Testis (tissue), 2 donors: Measurements from ENCODE around the gene NINL.
"Not testable (repeated sequence)": the region's sequence is repeated elsewhere in the genome, so short reads cannot be mapped to it uniquely, and the experiment has no call there.

Experiments
- CTCF ChIP-seq, 3 experiments: fragments of 450-650 bp in 2 of 3; fragments of 200-600 bp in 1 of 3; sonication (generic) in 1 of 3; IDR thresholded peaks; one replicate each; pipeline ENCODE4 v1.5.1; 2016 to 2019; ENCODE audit warnings: antibody characterized with exemption in 3 of 3, mild to moderate bottlenecking in 2 of 3, moderate library complexity in 1 of 3
- POLR2A ChIP-seq: fragments of 450-650 bp; IDR thresholded peaks from one replicate; pipeline ENCODE4 v1.6.1; 2017; ENCODE audit warnings: antibody characterized with exemption, mild to moderate bottlenecking, moderate library complexity

GRCh38 chr20:25550645-25551337 lies 34.5 kb downstream of the NINL start:
- TF ChIP-seq CTCF (IDR thresholded peaks at IDR 0.05); POLR2A: not testable (repeated sequence)
